ENCODE results near the gene ADAMTS16. TPM values are rescaled to one million over a fixed set of nuclear protein-coding genes. Genes with fewer than 3 reads are reported as not detected.

Gene ADAMTS16
- total and polyA plus RNA-seq, 9 donors = 7.4 to 32.7 (median 13.6) TPM

GRCh38 chr5:5353681-5354080 is 213.6 kb downstream of the ADAMTS16 start:
- Histone ChIP-seq H3K36me3 (no peaks in the 10 kb centered on the region), H3K4me1 (ENCODE audit: insufficient read depth) (no peaks in the 10 kb centered on the region), H3K27me3 (no peaks in the 10 kb centered on the region), H3K4me3 (no peak overlapping the region), H3K9me3 (no peaks in the 10 kb centered on the region), H3K27ac (no peak overlapping the region)
- 72 to 79% (median 74%) methylated on average over 10 of the region's 10 CpGs for WGBS, 3 donors
- no peak for DNase-seq
- TF ChIP-seq EP300 (IDR thresholded peaks at IDR 0.05) = no peak
- no peak for TF ChIP-seq POLR2A (IDR thresholded peaks at IDR 0.05)
- no peak for TF ChIP-seq CTCF (IDR thresholded peaks at IDR 0.05)
- intact Hi-C loops (cut with DNase I) = no loop called here

GRCh38 chr5:5356765-5357164 is 216.6 kb downstream of the ADAMTS16 start:
- DNase-seq = no peak
- H3K36me3 ChIP-seq = no peaks in the 10 kb centered on the region
- no peak for TF ChIP-seq EP300 (IDR thresholded peaks at IDR 0.05)
- TF ChIP-seq CTCF (IDR thresholded peaks at IDR 0.05) = no peak
- TF ChIP-seq POLR2A (IDR thresholded peaks at IDR 0.05) = no peak
- no peaks in the 10 kb centered on the region for H3K4me1 ChIP-seq (ENCODE audit: insufficient read depth)
- no peaks in the 10 kb centered on the region for H3K9me3 ChIP-seq
- H3K27ac ChIP-seq = no peak overlapping the region
- intact Hi-C loops (cut with DNase I) = no loop called here
- H3K4me3 ChIP-seq = no peak overlapping the region
- H3K27me3 ChIP-seq = no peaks in the 10 kb centered on the region

- H3K4me3 ChIP-seq = no peak overlapping the region
- intact Hi-C loops (cut with DNase I) = no loop called here
These were observed 219.5 kb downstream of the ADAMTS16 start for GRCh38 chr5:5359618-5360017.

GRCh38 chr5:5360363-5360940 is 220.3 kb downstream of the ADAMTS16 start:
- TF ChIP-seq POLR2A (IDR thresholded peaks at IDR 0.05) = no peak
- TF ChIP-seq EP300 (IDR thresholded peaks at IDR 0.05) = no peak
- no peak for TF ChIP-seq CTCF (IDR thresholded peaks at IDR 0.05)
- no peak for DNase-seq
- no peaks in the 10 kb centered on the region for H3K27me3 ChIP-seq
- intact Hi-C loops (cut with DNase I) = no loop called here
- 74 to 83% (median 83%) methylated on average over 8 of the region's 8 CpGs for WGBS, 3 donors
- H3K9me3 ChIP-seq = no peaks in the 10 kb centered on the region
- no peaks in the 10 kb centered on the region for H3K4me1 ChIP-seq (ENCODE audit: insufficient read depth)
- no peak overlapping the region for H3K4me3 ChIP-seq
- H3K27ac ChIP-seq = no peak overlapping the region
- no peaks in the 10 kb centered on the region for H3K36me3 ChIP-seq

More at GRCh38 chr5:5359618-5360017, 219.5 kb downstream of the ADAMTS16 start:
- no peaks in the 10 kb centered on the region for H3K9me3 ChIP-seq
- no peaks in the 10 kb centered on the region for H3K36me3 ChIP-seq
- H3K4me1 ChIP-seq (ENCODE audit: insufficient read depth) = no peaks in the 10 kb centered on the region
- H3K27me3 ChIP-seq = no peaks in the 10 kb centered on the region
- no peak for TF ChIP-seq CTCF (IDR thresholded peaks at IDR 0.05)
- no peak for TF ChIP-seq POLR2A (IDR thresholded peaks at IDR 0.05)
- no peak for TF ChIP-seq EP300 (IDR thresholded peaks at IDR 0.05)
- 65 to 70% (median 68%) methylated on average over 9 of the region's 9 CpGs for WGBS, 3 donors
- DNase-seq = no peak
- H3K27ac ChIP-seq = no peak overlapping the region

All from ovary (tissue), 9 donors.